ENCODE measurements around the gene BTF3. TPM values are rescaled to one million over a fixed set of nuclear protein-coding genes. Genes with fewer than 3 reads are reported as not detected.

Gene BTF3
- total RNA-seq, 1 donor from 2014 or later = 664 TPM

- H3K27me3 Mint-ChIP-seq = peaks cover 5% of the 10 kb centered on the region
- H3K4me1 Mint-ChIP-seq (ENCODE audit: unreplicated experiment) = peaks cover 22% of the 10 kb centered on the region
- H3K9me3 Mint-ChIP-seq = peaks cover 5% of the 10 kb centered on the region
- TF ChIP-seq CTCF (conservative IDR thresholded peaks at IDR 0.05) = no peak
- no peak overlapping the region for H3K4me3 Mint-ChIP-seq
- H3K27ac Mint-ChIP-seq = no peak overlapping the region
- DNase-seq (ENCODE audit: extremely low spot score, unreplicated experiment) = no peak
- peaks cover 9% of the 10 kb centered on the region for H3K36me3 Mint-ChIP-seq
These were observed 2.4 kb upstream of the BTF3 start for GRCh38 chr5:73495772-73496335.

GRCh38 chr5:73496984-73497457 is 1.2 kb upstream of the BTF3 start:
- TF ChIP-seq CTCF (conservative IDR thresholded peaks at IDR 0.05) = peak; percentile 73
- Mint-ChIP-seq H3K36me3 (peaks cover 17% of the 10 kb centered on the region), H3K4me1 (ENCODE audit: unreplicated experiment) (peaks cover 28% of the 10 kb centered on the region), H3K9me3 (peaks cover 5% of the 10 kb centered on the region), H3K27ac (peak overlapping the region; percentile 98), H3K4me3 (peak overlapping the region; percentile 99), H3K27me3 (peaks cover 5% of the 10 kb centered on the region)
- no peak for DNase-seq (ENCODE audit: extremely low spot score, unreplicated experiment)

GRCh38 chr5:73497497-73498056 is 665 bp upstream of the BTF3 start:
- peaks cover 21% of the 10 kb centered on the region for H3K36me3 Mint-ChIP-seq
- no peak for TF ChIP-seq CTCF (conservative IDR thresholded peaks at IDR 0.05)
- H3K27me3 Mint-ChIP-seq = peaks cover 5% of the 10 kb centered on the region
- DNase-seq (ENCODE audit: extremely low spot score, unreplicated experiment) = no peak
- peak overlapping the region; percentile 99 for H3K4me3 Mint-ChIP-seq
- H3K27ac Mint-ChIP-seq = peak overlapping the region; percentile 98
- H3K4me1 Mint-ChIP-seq (ENCODE audit: unreplicated experiment) = peaks cover 28% of the 10 kb centered on the region
- peaks cover 5% of the 10 kb centered on the region for H3K9me3 Mint-ChIP-seq

- peaks cover 5% of the 10 kb centered on the region for H3K9me3 Mint-ChIP-seq
- peaks cover 25% of the 10 kb centered on the region for H3K36me3 Mint-ChIP-seq
- TF ChIP-seq CTCF (conservative IDR thresholded peaks at IDR 0.05) = no peak
- peaks cover 3% of the 10 kb centered on the region for H3K27me3 Mint-ChIP-seq
- peak overlapping the region; percentile 99 for H3K4me3 Mint-ChIP-seq
- H3K27ac Mint-ChIP-seq = peak overlapping the region; percentile 98
- no peak for DNase-seq (ENCODE audit: extremely low spot score, unreplicated experiment)
- H3K4me1 Mint-ChIP-seq (ENCODE audit: unreplicated experiment) = peaks cover 28% of the 10 kb centered on the region
These were observed 945 bp downstream of the BTF3 start for GRCh38 chr5:73499187-73499586.

- H3K4me1 Mint-ChIP-seq (ENCODE audit: unreplicated experiment) = peaks cover 28% of the 10 kb centered on the region
- H3K27me3 Mint-ChIP-seq = peaks cover 3% of the 10 kb centered on the region
- H3K36me3 Mint-ChIP-seq = peaks cover 30% of the 10 kb centered on the region
- peak overlapping the region; percentile 99 for H3K4me3 Mint-ChIP-seq
- DNase-seq (ENCODE audit: extremely low spot score, unreplicated experiment) = no peak
- no peak for TF ChIP-seq CTCF (conservative IDR thresholded peaks at IDR 0.05)
- H3K9me3 Mint-ChIP-seq = peaks cover 5% of the 10 kb centered on the region
- H3K27ac Mint-ChIP-seq = peak overlapping the region; percentile 98
These were observed 1.5 kb downstream of the BTF3 start for GRCh38 chr5:73499756-73500155.

Data from type B pancreatic cell (in vitro differentiated cells).